Fibroblast of pulmonary artery (primary cell): Measurements from ENCODE around the gene LVRN.

ENCODE experiments used
- DNase-seq: peaks from one replicate; pipeline ENCODE4 v3.0.0-alpha.2; 2010; ENCODE audit warnings: low read depth
- H3K4me3 ChIP-seq: replicated peaks from 2 replicates; pipeline ENCODE4 v1.5.1; 2011; ENCODE audit warnings: low read depth, mild to moderate bottlenecking, control low read depth, low read length, moderate library complexity
- TF ChIP-seq, protein P1 (sequence below): IDR thresholded peaks from 2 replicates; pipeline ENCODE4 v1.5.1; 2011; ENCODE audit warnings: mild to moderate bottlenecking, control low read depth, low read length, inconsistent platforms; ENCODE audit errors: missing control alignments

LVRN gene

GRCh38 chr5:116062352-116062751 lies 100.1 kb downstream of the LVRN start:
- TF ChIP-seq, protein P1, sequence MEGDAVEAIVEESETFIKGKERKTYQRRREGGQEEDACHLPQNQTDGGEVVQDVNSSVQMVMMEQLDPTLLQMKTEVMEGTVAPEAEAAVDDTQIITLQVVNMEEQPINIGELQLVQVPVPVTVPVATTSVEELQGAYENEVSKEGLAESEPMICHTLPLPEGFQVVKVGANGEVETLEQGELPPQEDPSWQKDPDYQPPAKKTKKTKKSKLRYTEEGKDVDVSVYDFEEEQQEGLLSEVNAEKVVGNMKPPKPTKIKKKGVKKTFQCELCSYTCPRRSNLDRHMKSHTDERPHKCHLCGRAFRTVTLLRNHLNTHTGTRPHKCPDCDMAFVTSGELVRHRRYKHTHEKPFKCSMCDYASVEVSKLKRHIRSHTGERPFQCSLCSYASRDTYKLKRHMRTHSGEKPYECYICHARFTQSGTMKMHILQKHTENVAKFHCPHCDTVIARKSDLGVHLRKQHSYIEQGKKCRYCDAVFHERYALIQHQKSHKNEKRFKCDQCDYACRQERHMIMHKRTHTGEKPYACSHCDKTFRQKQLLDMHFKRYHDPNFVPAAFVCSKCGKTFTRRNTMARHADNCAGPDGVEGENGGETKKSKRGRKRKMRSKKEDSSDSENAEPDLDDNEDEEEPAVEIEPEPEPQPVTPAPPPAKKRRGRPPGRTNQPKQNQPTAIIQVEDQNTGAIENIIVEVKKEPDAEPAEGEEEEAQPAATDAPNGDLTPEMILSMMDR, result peak; percentile 2
- DNase-seq, result no peak
- no peak overlapping the region for H3K4me3 ChIP-seq

DNA sequence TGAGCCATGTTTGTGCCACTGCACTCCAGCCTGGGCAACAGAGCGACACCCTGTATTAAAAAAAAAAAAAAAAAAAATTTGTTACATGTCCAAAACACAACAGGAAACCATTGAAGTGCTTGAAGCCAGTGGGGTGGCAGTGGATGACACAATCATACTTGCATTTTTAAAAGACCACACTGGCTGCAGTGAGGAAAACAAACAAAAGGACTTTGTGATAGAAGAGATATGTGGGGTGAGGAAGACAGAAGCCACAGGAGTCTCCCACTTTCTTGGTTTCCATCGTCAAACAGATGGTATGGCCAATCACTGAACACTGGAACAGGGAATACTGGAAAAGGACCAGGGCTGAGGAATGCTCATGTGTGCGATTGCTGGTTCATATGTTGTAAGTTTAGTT lies 101.7 kb downstream of the LVRN start:
- TF ChIP-seq, protein P1, result no peak
- DNase-seq, result peak; percentile 7
- no peak overlapping the region for H3K4me3 ChIP-seq

DNA sequence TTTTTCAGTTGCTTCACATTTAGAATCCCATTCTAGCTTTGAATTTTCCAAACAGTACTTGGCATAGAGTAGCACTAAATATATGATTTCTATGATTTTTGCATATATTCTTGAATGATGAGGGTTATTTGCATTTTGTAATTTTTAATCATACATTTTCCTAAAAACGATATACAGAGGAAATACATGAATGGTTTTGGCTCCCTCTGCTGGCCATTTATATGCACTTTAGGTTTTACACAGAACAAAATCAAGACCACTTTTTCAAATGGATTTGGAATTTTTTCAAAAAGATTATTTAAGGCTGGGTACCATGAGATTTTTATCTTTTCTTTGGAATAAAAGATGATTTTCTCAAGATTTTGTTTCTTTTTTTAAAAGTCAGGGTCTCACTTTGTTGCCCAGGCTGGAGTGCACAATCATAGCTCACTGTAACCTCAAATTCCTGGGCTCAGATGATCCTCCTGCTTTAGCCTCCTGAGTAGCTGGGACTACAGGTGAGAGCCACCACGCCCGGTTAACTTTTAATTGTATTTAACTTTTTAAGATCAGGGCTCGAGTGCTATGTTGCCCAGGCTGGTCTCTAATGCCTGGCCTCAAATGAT lies 105.9 kb downstream of the LVRN start:
- DNase-seq, result peak; percentile 80
- TF ChIP-seq, protein P1, result peak; percentile 72

DNA sequence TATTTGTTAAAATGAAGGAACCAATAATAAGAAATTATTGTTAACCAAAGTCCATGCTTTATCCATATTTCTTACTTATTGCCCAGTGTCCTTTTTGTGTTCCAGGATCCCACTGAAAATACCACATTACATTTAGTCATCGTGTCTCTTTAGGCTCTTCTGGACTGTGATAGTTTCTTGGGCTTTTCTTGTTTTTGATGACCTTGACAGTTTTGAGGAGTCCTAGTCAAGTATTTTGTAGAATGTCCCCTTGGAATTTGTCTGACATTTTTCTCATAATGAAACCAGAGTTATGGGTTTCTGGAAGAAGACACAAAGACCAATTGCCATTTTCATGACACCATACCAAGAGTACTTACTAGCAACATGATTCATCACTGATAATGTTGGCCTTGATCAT lies 108.9 kb downstream of the LVRN start:
- TF ChIP-seq, protein P1, result no peak
- DNase-seq, result no peak
- H3K4me3 ChIP-seq, result no peak overlapping the region

More for the DNA sequence above, 105.9 kb downstream of the LVRN start:
- no peak overlapping the region for H3K4me3 ChIP-seq

DNA sequence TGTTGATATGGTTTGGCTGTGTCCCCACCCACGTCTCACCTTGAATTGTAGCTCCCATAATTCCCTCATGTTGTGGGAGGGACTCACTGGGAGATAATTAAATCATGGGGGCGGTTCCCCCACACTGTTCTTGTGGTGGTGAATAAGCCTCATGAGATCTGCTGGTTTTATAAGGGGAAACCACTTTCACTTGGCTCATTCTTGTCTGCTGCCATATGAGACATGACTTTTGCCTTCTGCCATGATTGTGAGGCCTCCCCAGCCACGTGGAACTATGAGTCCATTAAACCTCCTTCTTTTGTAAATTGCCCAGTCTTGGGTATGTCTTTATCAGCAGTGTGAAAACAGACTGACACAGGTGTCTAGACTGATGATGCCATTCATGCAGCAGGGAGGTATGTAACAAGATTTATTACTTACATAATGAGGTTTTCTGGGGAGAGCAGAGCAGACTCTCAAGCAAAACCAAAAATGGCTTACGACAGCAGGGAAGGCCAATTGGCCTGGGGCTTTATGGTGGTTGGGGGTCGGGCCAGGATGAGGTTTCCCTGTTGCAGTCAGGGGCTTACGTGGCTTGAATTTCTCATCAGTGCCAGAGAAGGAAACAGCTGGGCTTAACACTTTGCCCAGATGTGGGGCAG lies 113.0 kb downstream of the LVRN start:
- TF ChIP-seq, protein P1, result no peak
- no peak for DNase-seq
- H3K4me3 ChIP-seq, result no peak overlapping the region

GRCh38 chr5:116076496-116076895 lies 114.2 kb downstream of the LVRN start:
- no peak for DNase-seq
- no peak overlapping the region for H3K4me3 ChIP-seq
- TF ChIP-seq, protein P1, result no peak
